Endothelial cell of umbilical vein (primary cell): ENCODE measurements around the gene CCNE1. TPM values are rescaled to one million over a fixed set of nuclear protein-coding genes. Genes with fewer than 3 reads are reported as not detected.

ENCODE experiments used
- BruUV-seq: library from RNA; stranded (reverse); fragments of 400-500 nt; replicated peaks from 2 replicates; lab custom pipeline; 2021; lab: Mats Ljungman, UMichigan
- CTCF ChIA-PET: fragments of 300-600, 350-600 bp; sonication (Branson Sonifier 250); formaldehyde crosslinking; loops from one replicate; lab custom pipeline; 2021; ENCODE audit warnings: antibody characterized with exemption, inconsistent platforms; lab: Charles Lee
- POLR2A ChIA-PET: fragments of 300-600, 350-600 bp; sonication (Branson Sonifier 250); formaldehyde crosslinking; loops from one replicate; lab custom pipeline; 2021; ENCODE audit warnings: antibody characterized with exemption, inconsistent platforms; lab: Charles Lee
- DNase-seq: peaks from one replicate; pipeline ENCODE4 v3.0.0-alpha.2; 2011; ENCODE audit warnings: low read depth, low spot score
- FAIRE-seq: peaks from 2 replicates; lab custom pipeline; 2011; peaks lifted over from hg19 to GRCh38; lab: Jason Lieb, UNC
- H2AFZ ChIP-seq: 2 replicates; pipeline ENCODE4 v1.6.0; 2012; ENCODE audit warnings: low read depth, low read length, control low read depth, inconsistent platforms
- H3K27ac ChIP-seq: 2 replicates; pipeline ENCODE4 v1.5.1; 2011; ENCODE audit warnings: low read depth, mild to moderate bottlenecking, control low read depth, low read length, moderate library complexity; ENCODE audit not compliant: insufficient read depth
- H3K27me3 ChIP-seq, 2 experiments: 2 replicates each; pipeline versions ENCODE4 v1.6.0 to v1.6.1; 2011; ENCODE audit warnings: low read length in 2 of 2, mixed read lengths in 1 of 2; ENCODE audit not compliant: control insufficient read depth in 2 of 2, insufficient read depth in 2 of 2
- H3K36me3 ChIP-seq, 2 experiments: 2 replicates in 1 of 2; 3 replicates in 1 of 2; pipeline ENCODE4 v1.5.1; 2011; ENCODE audit warnings: low read length in 2 of 2, mild to moderate bottlenecking in 1 of 2, moderate library complexity in 1 of 2; ENCODE audit not compliant: control insufficient read depth in 2 of 2, insufficient read depth in 2 of 2; ENCODE audit errors: extremely low read depth in 1 of 2
- H3K4me1 ChIP-seq: 3 replicates; pipeline ENCODE4 v1.5.1; 2011; ENCODE audit warnings: mild to moderate bottlenecking, low read length; ENCODE audit not compliant: control insufficient read depth, insufficient read depth; ENCODE audit errors: extremely low read depth
- H3K4me2 ChIP-seq: 2 replicates; pipeline ENCODE4 v1.6.1; 2011; ENCODE audit warnings: low read length, control low read depth, mixed read lengths; ENCODE audit not compliant: insufficient read depth
- H3K4me3 ChIP-seq, 3 experiments: fragments of 200-600 bp in 1 of 3; sonication (generic), shearing (Covaris generic) in 1 of 3; replicated peaks in 1 of 3; 2 replicates each; pipeline ENCODE4 v1.5.1; 2011 to 2016; ENCODE audit warnings: control low read depth in 3 of 3, low read length in 3 of 3, mild to moderate bottlenecking in 2 of 3, inconsistent platforms in 1 of 3, low read depth in 1 of 3, moderate library complexity in 1 of 3; ENCODE audit not compliant: insufficient read depth in 1 of 3
- H3K79me2 ChIP-seq: 2 replicates; pipeline ENCODE4 v1.6.0; 2012; ENCODE audit warnings: low read length, inconsistent platforms; ENCODE audit not compliant: control insufficient read depth, insufficient read depth
- H3K9ac ChIP-seq: replicated peaks from 2 replicates; pipeline ENCODE3; 2011; ENCODE audit warnings: low read length, control low read depth; ENCODE audit not compliant: insufficient read depth; ENCODE audit errors: extremely low read depth
- H3K9me1 ChIP-seq: replicated peaks from 3 replicates; pipeline ENCODE4 v1.6.0; 2011; ENCODE audit warnings: mild to moderate bottlenecking, low read length; ENCODE audit not compliant: control insufficient read depth, insufficient read depth; ENCODE audit errors: extremely low read depth
- H3K9me3 ChIP-seq: replicated peaks from 2 replicates; pipeline ENCODE4 v1.5.1; 2012; ENCODE audit warnings: low read length, inconsistent platforms; ENCODE audit not compliant: control insufficient read depth, insufficient read depth
- H4K20me1 ChIP-seq: replicated peaks from 2 replicates; pipeline ENCODE3; 2011; ENCODE audit warnings: mild to moderate bottlenecking, low read length; ENCODE audit not compliant: control insufficient read depth, insufficient read depth; ENCODE audit errors: extremely low read depth
- CTCF ChIP-seq, 2 donors: IDR thresholded peaks; 1 replicate in 1 of 2; 2 replicates in 1 of 2; pipeline ENCODE4 v1.5.1; 2011; ENCODE audit warnings: low read length in 2 of 2, mild to moderate bottlenecking in 2 of 2, moderate library complexity in 2 of 2, control low read depth in 1 of 2, inconsistent platforms in 1 of 2, low read depth in 1 of 2; ENCODE audit not compliant: insufficient read depth in 1 of 2; ENCODE audit errors: extremely low read depth in 1 of 2
- EZH2 ChIP-seq: IDR thresholded peaks from 2 replicates; pipeline ENCODE4 v1.6.1; 2012; ENCODE audit warnings: borderline replicate concordance, low read depth, mild to moderate bottlenecking, moderate library complexity, low read length, inconsistent platforms; ENCODE audit not compliant: severe bottlenecking
- FOS ChIP-seq: IDR thresholded peaks from 2 replicates; pipeline ENCODE4 v1.6.1; 2011; ENCODE audit warnings: mild to moderate bottlenecking, low read length, moderate library complexity, borderline replicate concordance; ENCODE audit not compliant: insufficient read depth
- GATA2 ChIP-seq: IDR thresholded peaks from 2 replicates; pipeline ENCODE4 v1.7.0; 2011; ENCODE audit warnings: low read depth, mild to moderate bottlenecking, moderate library complexity, mixed read lengths, low read length; ENCODE audit not compliant: insufficient read length, insufficient read depth
- JUN ChIP-seq: IDR thresholded peaks from 2 replicates; pipeline ENCODE4 v1.6.1; 2011; ENCODE audit warnings: borderline replicate concordance, low read depth; ENCODE audit not compliant: insufficient read length, insufficient read depth
- MYC ChIP-seq: IDR thresholded peaks from one replicate; pipeline ENCODE4 v1.6.1; 2011; ENCODE audit warnings: mild to moderate bottlenecking, low read depth, low read length
- POLR2A ChIP-seq: IDR thresholded peaks from 2 replicates; pipeline ENCODE4 v1.6.1; 2012; ENCODE audit warnings: low read depth, mild to moderate bottlenecking, control low read depth, low read length
- POLR2AphosphoS5 ChIP-seq: IDR thresholded peaks from 2 replicates; pipeline ENCODE4 v1.6.1; 2012; ENCODE audit warnings: low read depth, mild to moderate bottlenecking, control low read depth, low read length, moderate library complexity; ENCODE audit not compliant: insufficient read depth
- dilution Hi-C: fragments of 300-500 bp; cut with MboI; formaldehyde crosslinking; loops from one replicate; pipeline ENCODE4 v1.15.0; 2019; ENCODE audit warnings: low sequenced_read_pairs; ENCODE audit not compliant: extremely low pct_ligation_motif_present
- intact Hi-C: fragments of 100-400 bp; cut with micrococcal nuclease; formaldehyde crosslinking; loops from one replicate; pipeline ENCODE4 v1.10.0; 2022
- polyA plus RNA-seq, 4 experiments: library from polyadenylated mRNA; depleted of rRNA in 3 of 4; stranded (reverse) in 3 of 4; unstranded in 1 of 4; fragments of >200 nt; gene quantifications; 2 replicates each; pipeline versions ENCODE4 v1.2.1 to v1.2.3, GENCODE V29; 2011 to 2012; ENCODE audit warnings: missing spikeins in 1 of 4
- total RNA-seq: library from RNA; stranded (reverse); gene quantifications from 2 replicates; pipeline ENCODE4 v1.2.3, GENCODE V29; 2021
- TF ChIP-seq, protein P1 (sequence below): IDR thresholded peaks from 2 replicates; pipeline ENCODE4 v1.6.1; 2011; ENCODE audit not compliant: insufficient read depth, insufficient read length

Gene CCNE1
- total and polyA plus RNA-seq, 2 donors (not counting 3 experiments of a cell fraction or from before 2014, with no cell fraction given): 8.3 to 10.1 TPM

DNA sequence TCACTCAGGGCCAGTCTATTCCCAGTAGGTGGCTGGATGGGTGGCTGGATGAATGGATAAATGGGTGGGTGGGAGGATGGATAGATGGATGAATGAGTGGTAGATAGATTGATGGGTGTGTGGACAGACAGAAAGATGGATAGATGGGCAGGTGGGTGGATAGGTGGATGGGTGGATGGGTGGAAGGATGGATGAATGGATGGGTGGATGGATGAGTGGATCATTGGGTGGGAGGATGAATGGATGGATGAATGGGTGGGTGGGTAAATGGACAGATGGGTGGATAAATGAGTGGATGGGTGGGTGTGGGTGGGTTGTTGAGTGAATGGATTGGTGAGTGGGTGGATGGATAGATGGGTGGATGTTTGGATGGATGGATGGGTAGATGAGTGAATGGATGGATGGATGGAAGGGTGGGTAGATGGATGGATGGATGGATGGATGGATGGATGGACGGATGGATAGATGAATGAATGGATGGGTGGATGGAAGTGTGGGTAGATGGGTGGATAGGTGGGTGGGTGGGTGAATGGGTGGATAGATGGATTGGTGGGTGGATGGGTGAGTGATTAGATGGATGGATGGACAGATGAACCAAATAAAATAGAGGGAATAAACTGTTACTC lies 27.1 kb upstream of the CCNE1 start:
- ChIA-PET POLR2A (no interaction called here), CTCF (no interaction called here)
- no peak for FAIRE-seq

More for the DNA sequence above, 27.1 kb upstream of the CCNE1 start:
- no peak for TF ChIP-seq JUN
- TF ChIP-seq MYC: no peak
- TF ChIP-seq CTCF (IDR thresholded peaks at IDR 0.05; ENCODE audit: extremely low read depth in 1 of 2, insufficient read depth in 1 of 2, low read depth in 1 of 2, low read length in 2 of 2): no peak
- no peak for TF ChIP-seq POLR2A
- no peak for TF ChIP-seq POLR2AphosphoS5
- TF ChIP-seq, protein P1, sequence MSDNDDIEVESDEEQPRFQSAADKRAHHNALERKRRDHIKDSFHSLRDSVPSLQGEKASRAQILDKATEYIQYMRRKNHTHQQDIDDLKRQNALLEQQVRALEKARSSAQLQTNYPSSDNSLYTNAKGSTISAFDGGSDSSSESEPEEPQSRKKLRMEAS: no peak
- no peak for TF ChIP-seq FOS
- TF ChIP-seq GATA2: no peak
- no peak for TF ChIP-seq EZH2
- Histone ChIP-seq H3K79me2 (no peaks in the 10 kb centered on the region), H3K36me3 (no peaks in the 10 kb centered on the region), H3K9me1 (no peaks in the 10 kb centered on the region), H3K4me2 (no peak overlapping the region), H3K9ac (no peak overlapping the region), H2AFZ (no peak overlapping the region), H3K4me1 (no peaks in the 10 kb centered on the region), H3K4me3 (no peak overlapping the region), H3K27ac (no peak overlapping the region), H4K20me1 (no peaks in the 10 kb centered on the region), H3K9me3 (no peaks in the 10 kb centered on the region), H3K27me3 (no peaks in the 10 kb centered on the region)
- dilution Hi-C loops (no loop called here), intact Hi-C loops (no loop called here)
- BruUV-seq: no TSS peak
- no peak for DNase-seq
